ENCODE data around the gene GPC6. TPM values are rescaled to one million over a fixed set of nuclear protein-coding genes. Genes with fewer than 3 reads are reported as not detected.

GPC6 gene
- total and polyA plus RNA-seq, 4 donors, result 5.9 to 29.1 (median 18.2) TPM

GRCh38 chr13:93225610-93226009 lies 997 bp upstream of the GPC6 start:
- WGBS, result 32% methylated on average over 2 of the region's 2 CpGs
- Histone ChIP-seq H3K27me3 (ENCODE audit: control insufficient read depth in 4 of 4, insufficient read depth in 4 of 4, low read length in 3 of 4) (no peaks in the 10 kb centered on the region), H3K9ac (ENCODE audit: low read depth in 1 of 2, low read length in 2 of 2) (peak overlapping the region; percentile 28 to 70), H3K36me3 (ENCODE audit: control insufficient read depth in 4 of 4, insufficient read depth in 3 of 4, low read depth in 1 of 4, low read length in 3 of 4) (no peaks in the 10 kb centered on the region), H3K9me3 (ENCODE audit: control insufficient read depth in 4 of 4, low read length in 3 of 4) (no peaks in the 10 kb centered on the region), H3K4me1 (ENCODE audit: control insufficient read depth in 4 of 4, insufficient read depth in 4 of 4, low read length in 3 of 4) (peaks cover 1 to 38% (median 30%) of the 10 kb centered on the region in 4 donors), H3K4me3 (ENCODE audit: low read depth in 1 of 3, low read length in 3 of 3) (peak overlapping the region in 2 of 3 donors; percentile 67 to 97), H3K27ac (ENCODE audit: low read depth in 1 of 2, low read length in 2 of 2) (peak overlapping the region; percentile 83 to 92)
- TF ChIP-seq YY1 (IDR thresholded peaks at IDR 0.05) (no peak), HNF4A (conservative IDR thresholded peaks at IDR 0.05) (no peak), MAX (IDR thresholded peaks at IDR 0.05) (no peak), ATF3 (IDR thresholded peaks at IDR 0.05) (no peak)
- no peak for DNase-seq (ENCODE audit: low spot score)

GRCh38 chr13:93226065-93226622 lies 463 bp upstream of the GPC6 start:
- DNase-seq (ENCODE audit: low spot score), result no peak
- 5% methylated on average over 5 of the region's 5 CpGs for WGBS
- peaks cover 1 to 43% (median 34%) of the 10 kb centered on the region in 4 donors for H3K4me1 ChIP-seq (ENCODE audit: control insufficient read depth in 4 of 4, insufficient read depth in 4 of 4, low read length in 3 of 4)
- peak overlapping the region; percentile 67 to 97 (median 95) for H3K4me3 ChIP-seq (ENCODE audit: low read depth in 1 of 3, low read length in 3 of 3)
- TF ChIP-seq ZBTB33 (IDR thresholded peaks at IDR 0.05) (no peak), HNF4A (conservative IDR thresholded peaks at IDR 0.05) (peak; percentile 15 to 59), FOXA1 (IDR thresholded peaks at IDR 0.05) (peak; percentile 5), CTCF (IDR thresholded peaks at IDR 0.05; ENCODE audit: low read depth, low read length, missing input control) (no peak), RXRA (IDR thresholded peaks at IDR 0.05) (peak; percentile 79 to 93), MAX (IDR thresholded peaks at IDR 0.05) (no peak), EGR1 (IDR thresholded peaks at IDR 0.05; ENCODE audit: low read depth in 2 of 2) (no peak), FOXA2 (IDR thresholded peaks at IDR 0.05) (peak; percentile 3), SP1 (IDR thresholded peaks at IDR 0.05) (peak; percentile 43), HNF4G (IDR thresholded peaks at IDR 0.05) (no peak), REST (IDR thresholded peaks at IDR 0.05) (peak; percentile 16), TAF1 (conservative IDR thresholded peaks at IDR 0.05) (peak; percentile 74), ATF3 (IDR thresholded peaks at IDR 0.05) (no peak), JUND (IDR thresholded peaks at IDR 0.05) (no peak), YY1 (IDR thresholded peaks at IDR 0.05) (peak; percentile 45), GABPA (IDR thresholded peaks at IDR 0.05 in 1 of 2, conservative IDR thresholded peaks at IDR 0.05 in 1 of 2) (no peak), NR2F2 (IDR thresholded peaks at IDR 0.05) (peak; percentile 55), RAD21 (IDR thresholded peaks at IDR 0.05) (no peak)
- H3K9ac ChIP-seq (ENCODE audit: low read depth in 1 of 2, low read length in 2 of 2), result peak overlapping the region; percentile 28 to 70
- H3K27ac ChIP-seq (ENCODE audit: low read depth in 1 of 2, low read length in 2 of 2), result peak overlapping the region; percentile 83 to 92
- no peaks in the 10 kb centered on the region for H3K9me3 ChIP-seq (ENCODE audit: control insufficient read depth in 4 of 4, low read length in 3 of 4)
- H3K27me3 ChIP-seq (ENCODE audit: control insufficient read depth in 4 of 4, insufficient read depth in 4 of 4, low read length in 3 of 4), result no peaks in the 10 kb centered on the region
- H3K36me3 ChIP-seq (ENCODE audit: control insufficient read depth in 4 of 4, insufficient read depth in 3 of 4, low read depth in 1 of 4, low read length in 3 of 4), result no peaks in the 10 kb centered on the region

Measured in liver (tissue), 9 donors.